Measurements from ENCODE around the gene XRCC3. TPM values are rescaled to one million over a fixed set of nuclear protein-coding genes. Genes with fewer than 3 reads are reported as not detected.
A peak's percentile ranks its signal among the peaks of the same experiment; 100 is the strongest.

The XRCC3 gene
- 1 to 10 TPM; 3.8 to 4.4 TPM for total RNA-seq
- long read RNA-seq, partial matches to known transcripts: 0 of 2 reads
- long read RNA-seq, other reads (novel, unspliced or antisense): 0 of 2 reads

- peak; percentile 95 for ATAC-seq
Measured at GRCh38 chr14:103715052-103716000, at the start of gene XRCC3, which contains the start of gene ZFYVE21. XRCC3 (minus strand) TSS chr14:103715451; CDS start chr14:103711087, 4,364 bp downstream. ZFYVE21 (plus strand) TSS chr14:103715810; CDS start chr14:103715842, 32 bp downstream.

DNA sequence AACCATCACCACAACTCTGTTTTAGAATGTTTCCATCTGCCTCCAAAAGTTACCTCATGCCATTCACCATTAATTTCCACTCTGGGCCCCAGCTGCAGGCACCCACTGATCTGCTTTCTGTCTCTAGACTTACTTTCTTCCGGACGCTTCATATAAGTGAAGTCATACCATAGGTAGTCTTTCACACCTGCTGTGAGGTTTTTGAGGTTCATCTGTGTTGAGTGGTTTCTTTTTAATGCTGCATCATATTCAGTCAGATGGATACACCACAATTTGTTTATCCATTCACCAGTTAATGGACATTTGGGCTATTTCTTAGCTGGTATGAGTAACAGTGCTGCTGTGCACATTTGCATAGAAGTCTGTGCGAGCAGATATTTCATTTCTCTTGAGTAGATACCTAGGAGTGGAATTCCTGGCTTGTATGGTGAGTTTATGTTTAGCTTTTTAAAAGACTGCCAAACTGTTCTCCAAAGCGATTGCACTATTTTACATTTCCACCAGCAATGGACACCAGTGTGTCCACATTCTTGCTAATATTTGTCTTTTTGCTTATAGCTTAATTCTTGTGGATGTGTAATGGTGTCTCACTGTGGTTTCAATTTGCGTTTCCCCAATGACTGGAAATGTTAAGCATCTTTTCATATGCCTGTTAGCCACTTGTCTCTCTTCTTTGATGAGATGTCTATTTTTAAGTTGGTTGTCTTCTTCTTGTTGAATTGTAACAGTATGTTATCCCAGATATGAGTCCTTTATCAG, 48.7 kb upstream of the XRCC3 start:
- ATAC-seq (no peak), DNase-seq (no peak)
- intact Hi-C loops (cut with DNase I): no loop called here

More at GRCh38 chr14:103715052-103716000, at the start of gene XRCC3, which contains the start of gene ZFYVE21:
- DNase-seq: peak; percentile 100
- intact Hi-C loops (cut with DNase I): no loop called here

- no peak for DNase-seq
- no peak for ATAC-seq
- intact Hi-C loops (cut with DNase I): no loop called here
Measured at GRCh38 chr14:103762541-103762940, 47.3 kb upstream of the XRCC3 start.

DNA sequence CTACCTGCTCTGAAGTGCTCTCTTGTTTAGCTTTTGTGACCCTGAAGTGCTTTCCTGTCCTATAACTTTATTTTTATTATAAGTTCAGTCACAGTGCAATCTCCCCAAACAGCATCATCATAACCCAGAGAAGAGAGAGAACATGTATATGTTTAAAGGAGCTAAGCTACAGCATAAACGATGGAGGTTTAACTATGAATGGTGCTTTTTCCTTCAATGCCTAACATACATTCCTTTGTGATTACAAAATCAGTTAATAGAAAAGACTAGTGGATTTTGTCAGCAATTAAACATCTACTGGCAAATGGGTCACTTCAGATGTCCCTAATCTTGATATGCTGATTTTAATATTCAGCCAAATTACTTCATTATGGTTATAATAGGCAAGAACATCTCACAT, 46.8 kb upstream of the XRCC3 start:
- intact Hi-C loops (cut with DNase I): no loop called here
- DNase-seq (no peak), ATAC-seq (no peak)

GRCh38 chr14:103758059-103758776, 43.0 kb upstream of the XRCC3 start:
- DNase-seq (no peak), ATAC-seq (no peak)
- intact Hi-C loops (cut with DNase I): no loop called here

GRCh38 chr14:103755060-103755459, 39.8 kb upstream of the XRCC3 start:
- DNase-seq: no peak
- ATAC-seq: no peak
- intact Hi-C loops (cut with DNase I): no loop called here

DNA sequence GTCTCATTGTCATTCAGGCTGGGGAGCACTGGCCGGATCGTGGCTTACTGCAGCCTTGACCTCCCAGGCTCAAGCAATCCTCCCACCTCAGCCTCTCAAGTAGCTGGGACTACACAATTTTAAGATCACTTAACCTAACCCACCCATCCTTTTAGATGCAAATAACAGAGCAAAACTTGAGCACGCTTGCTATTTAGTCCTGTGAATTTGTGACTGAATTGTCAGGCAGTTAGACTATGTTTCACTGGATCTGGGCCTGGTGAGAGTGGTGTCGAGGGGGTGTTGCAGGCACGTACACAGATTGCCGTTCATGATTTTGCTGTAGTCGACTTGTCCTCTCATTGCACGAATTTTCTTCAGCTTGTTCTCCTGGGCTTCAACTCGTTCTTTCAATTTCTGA, 38.5 kb upstream of the XRCC3 start:
- ATAC-seq (no peak), DNase-seq (no peak)
- intact Hi-C loops (cut with DNase I): no loop called here

- intact Hi-C loops (cut with DNase I): no loop called here
- DNase-seq (no peak), ATAC-seq (no peak)
Measured at GRCh38 chr14:103749860-103750259, 34.6 kb upstream of the XRCC3 start.

GRCh38 chr14:103749452-103749851, 34.2 kb upstream of the XRCC3 start:
- DNase-seq (no peak), ATAC-seq (no peak)
- intact Hi-C loops (cut with DNase I): no loop called here

GRCh38 chr14:103748534-103748857, 33.2 kb upstream of the XRCC3 start:
- intact Hi-C loops (cut with DNase I): no loop called here
- DNase-seq (no peak), ATAC-seq (peak in 1 of 2 donors; percentile 27)

GRCh38 chr14:103746701-103747100, 31.4 kb upstream of the XRCC3 start:
- DNase-seq (no peak), ATAC-seq (peak in 1 of 2 donors; percentile 30)
- intact Hi-C loops (cut with DNase I): no loop called here

DNA sequence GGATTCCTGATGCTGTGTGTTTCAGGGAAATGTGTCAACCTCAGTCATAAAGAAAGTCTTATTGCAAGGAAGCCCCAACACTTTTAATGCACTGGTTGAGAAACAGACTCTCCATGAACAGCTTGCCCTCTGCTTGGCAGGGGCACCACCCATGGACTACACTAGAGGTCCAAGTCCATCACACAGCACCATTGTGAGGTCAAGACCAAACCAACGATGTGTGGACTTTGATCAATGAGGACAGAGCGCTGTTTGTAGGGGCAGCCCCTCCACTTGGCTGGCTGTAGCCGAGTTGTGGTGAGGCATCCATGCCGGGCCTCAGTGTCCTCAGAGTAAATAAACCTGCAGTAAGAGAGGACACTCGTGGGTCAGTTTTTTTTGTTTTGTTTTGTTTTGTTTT, 30.2 kb upstream of the XRCC3 start:
- ATAC-seq: no peak
- intact Hi-C loops (cut with DNase I): no loop called here
- no peak for DNase-seq

DNA sequence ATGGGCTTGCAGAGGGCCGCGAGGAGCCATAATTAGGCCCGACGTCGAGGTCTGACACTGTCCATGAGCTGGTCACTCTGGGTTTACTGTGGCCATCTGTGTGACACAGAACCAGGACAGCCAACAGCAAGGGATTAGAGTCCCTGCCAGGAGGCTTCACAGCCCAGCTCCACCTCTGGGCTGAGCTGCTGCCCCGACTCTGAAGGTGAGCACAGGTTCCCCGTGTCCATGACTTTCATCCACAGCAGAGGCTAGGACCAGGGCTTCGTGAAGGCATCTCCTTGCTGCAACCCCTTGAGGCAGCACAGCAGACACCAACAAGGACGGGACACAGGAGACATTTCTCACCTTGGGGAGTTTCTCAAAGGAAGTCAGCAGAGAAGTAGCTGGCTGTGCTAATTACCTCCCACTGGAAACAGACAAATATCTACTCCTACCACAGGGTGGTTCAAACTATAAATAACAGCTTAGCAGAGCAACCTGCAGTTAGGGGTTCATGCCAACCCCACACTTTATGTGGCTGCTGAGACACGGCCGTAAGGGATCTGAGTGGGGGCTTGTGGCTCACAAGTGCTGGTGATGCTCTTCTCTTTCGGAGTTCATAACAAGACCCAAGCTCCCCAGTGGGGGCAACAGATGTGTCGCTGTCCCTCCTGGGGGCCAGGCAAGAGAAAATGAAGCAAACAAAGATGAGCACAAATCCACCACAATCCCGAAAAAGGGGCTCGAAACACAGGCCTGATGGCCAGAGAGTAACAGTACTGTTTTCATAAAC, 29.6 kb upstream of the XRCC3 start:
- ATAC-seq (no peak), DNase-seq (no peak)
- intact Hi-C loops (cut with DNase I): no loop called here

- intact Hi-C loops (cut with DNase I): no loop called here
- DNase-seq (no peak), ATAC-seq (no peak)
Measured at GRCh38 chr14:103743691-103744090, 28.4 kb upstream of the XRCC3 start.

- ATAC-seq: peak in 1 of 2 donors; percentile 27
- no peak for DNase-seq
- intact Hi-C loops (cut with DNase I): no loop called here
Measured at GRCh38 chr14:103742499-103743255, 27.4 kb upstream of the XRCC3 start.

GRCh38 chr14:103741876-103742275, 26.6 kb upstream of the XRCC3 start:
- ATAC-seq (peak in 1 of 2 donors; percentile 12), DNase-seq (no peak)
- intact Hi-C loops (cut with DNase I): no loop called here

- DNase-seq (no peak), ATAC-seq (no peak)
- intact Hi-C loops (cut with DNase I): no loop called here
Measured at GRCh38 chr14:103740991-103741689, 25.9 kb upstream of the XRCC3 start.
